ENCODE measurements around the gene SLK.

DNA sequence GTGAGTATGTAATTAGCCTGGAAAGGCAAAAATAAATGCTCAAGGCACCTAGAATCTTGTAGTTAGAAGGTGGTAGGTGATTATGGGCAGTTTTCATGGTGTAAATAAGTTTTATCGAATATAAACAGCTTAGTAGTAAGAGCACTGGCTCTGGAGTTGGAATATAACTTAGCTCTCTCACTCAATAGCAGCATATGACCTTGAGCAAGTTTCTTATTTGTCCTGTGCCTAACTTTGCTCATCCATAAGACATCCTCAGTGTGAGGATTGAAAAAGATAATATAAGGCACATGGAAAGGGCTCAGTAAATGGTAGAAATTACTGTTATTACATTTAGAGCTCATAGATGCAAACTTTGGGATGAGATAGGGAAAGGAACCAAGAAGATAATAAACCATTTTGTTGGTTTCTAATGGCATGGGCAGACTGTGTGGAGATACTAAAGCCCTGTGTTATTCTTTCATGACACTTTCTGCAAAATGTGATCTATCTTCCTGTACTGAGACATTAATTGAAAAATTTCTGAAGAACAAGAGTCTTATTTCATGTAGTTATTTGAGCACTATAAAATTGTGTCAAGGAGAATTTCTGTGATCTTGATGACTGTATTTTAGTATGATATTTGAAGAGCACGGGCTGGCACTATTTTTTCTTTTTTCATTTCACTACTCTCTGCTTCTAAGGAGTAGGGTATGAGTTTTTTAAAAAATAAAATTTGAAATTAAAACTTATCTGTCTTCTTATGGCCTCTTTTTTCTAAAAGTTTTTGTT, 3.1 kb downstream of the SLK start:
- no peak for TF ChIP-seq POLR2AphosphoS5 (IDR thresholded peaks at IDR 0.05; ENCODE audit: low read depth, low read length)
- TF ChIP-seq, protein P1, sequence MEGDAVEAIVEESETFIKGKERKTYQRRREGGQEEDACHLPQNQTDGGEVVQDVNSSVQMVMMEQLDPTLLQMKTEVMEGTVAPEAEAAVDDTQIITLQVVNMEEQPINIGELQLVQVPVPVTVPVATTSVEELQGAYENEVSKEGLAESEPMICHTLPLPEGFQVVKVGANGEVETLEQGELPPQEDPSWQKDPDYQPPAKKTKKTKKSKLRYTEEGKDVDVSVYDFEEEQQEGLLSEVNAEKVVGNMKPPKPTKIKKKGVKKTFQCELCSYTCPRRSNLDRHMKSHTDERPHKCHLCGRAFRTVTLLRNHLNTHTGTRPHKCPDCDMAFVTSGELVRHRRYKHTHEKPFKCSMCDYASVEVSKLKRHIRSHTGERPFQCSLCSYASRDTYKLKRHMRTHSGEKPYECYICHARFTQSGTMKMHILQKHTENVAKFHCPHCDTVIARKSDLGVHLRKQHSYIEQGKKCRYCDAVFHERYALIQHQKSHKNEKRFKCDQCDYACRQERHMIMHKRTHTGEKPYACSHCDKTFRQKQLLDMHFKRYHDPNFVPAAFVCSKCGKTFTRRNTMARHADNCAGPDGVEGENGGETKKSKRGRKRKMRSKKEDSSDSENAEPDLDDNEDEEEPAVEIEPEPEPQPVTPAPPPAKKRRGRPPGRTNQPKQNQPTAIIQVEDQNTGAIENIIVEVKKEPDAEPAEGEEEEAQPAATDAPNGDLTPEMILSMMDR (IDR thresholded peaks at IDR 0.05): no peak
